WTC11 (cell line): ENCODE measurements around the gene NPDC1. TPM values are rescaled to one million over a fixed set of nuclear protein-coding genes. Genes with fewer than 3 reads are reported as not detected.

Source experiments
- ATAC-seq: fragments of 200-7000 bp; cut with Tn5 transposase; 2 replicates; pipeline ENCODE4 v1.10.0; 2021; ENCODE audit warnings: mild to moderate bottlenecking, moderate library complexity
- CTCF ChIA-PET: fragments of 300-600 bp; sonication (Branson Sonifier 250); formaldehyde crosslinking; loops from one replicate; lab custom pipeline; 2021; ENCODE audit warnings: antibody characterized with exemption; lab: Charles Lee
- POLR2A ChIA-PET: fragments of 350-600 bp; sonication (Branson Sonifier 250); formaldehyde crosslinking; loops from one replicate; lab custom pipeline; 2021; ENCODE audit warnings: antibody characterized with exemption; lab: Charles Lee
- DNase-seq: peaks from one replicate; pipeline ENCODE4 v3.0.0; 2021; ENCODE audit warnings: low spot score
- H3K27ac Mint-ChIP-seq: 2 replicates; pipeline ENCODE4 v1.8.0; 2021; ENCODE audit warnings: mixed read lengths
- H3K27me3 Mint-ChIP-seq: 2 replicates; pipeline ENCODE4 v1.8.0; 2021; ENCODE audit warnings: low read depth, mild to moderate bottlenecking, moderate library complexity, mixed read lengths
- H3K36me3 Mint-ChIP-seq: 2 replicates; pipeline ENCODE4 v1.8.0; 2021; ENCODE audit warnings: mixed read lengths
- H3K4me1 Mint-ChIP-seq: 2 replicates; pipeline ENCODE4 v1.8.0; 2022; ENCODE audit warnings: mixed read lengths
- H3K4me3 Mint-ChIP-seq: 2 replicates; pipeline ENCODE4 v1.8.0; 2021; ENCODE audit warnings: mild to moderate bottlenecking, moderate library complexity, mixed read lengths
- H3K9me3 Mint-ChIP-seq: 2 replicates; pipeline ENCODE4 v1.8.0; 2021; ENCODE audit warnings: mixed read lengths
- CBFB ChIP-seq: sonication (generic); formaldehyde crosslinking; IDR thresholded peaks from 2 replicates; pipeline ENCODE4 v1.8.1; 2022; ENCODE audit warnings: mild to moderate bottlenecking, low read depth, missing genetic modification reagents
- CREM ChIP-seq: sonication (generic); formaldehyde crosslinking; IDR thresholded peaks from 2 replicates; pipeline ENCODE4 v1.8.1; 2022; ENCODE audit warnings: mild to moderate bottlenecking, missing genetic modification reagents, moderate library complexity
- ESRRA ChIP-seq: sonication (generic); formaldehyde crosslinking; IDR thresholded peaks from 2 replicates; pipeline ENCODE4 v1.8.1; 2022; ENCODE audit warnings: mild to moderate bottlenecking, missing genetic modification reagents, borderline replicate concordance
- FOXJ3 ChIP-seq: sonication (generic); formaldehyde crosslinking; IDR thresholded peaks from 2 replicates; pipeline ENCODE4 v1.9.0; 2021; ENCODE audit warnings: missing genetic modification reagents, mild to moderate bottlenecking, borderline replicate concordance
- FOXK1 ChIP-seq: sonication (generic); formaldehyde crosslinking; IDR thresholded peaks from 2 replicates; pipeline ENCODE4 v1.8.0; 2022; ENCODE audit warnings: mild to moderate bottlenecking, moderate library complexity, missing genetic modification reagents
- GTF2I ChIP-seq: fragments of 250-450 bp; sonication (Bioruptor Pico); conservative IDR thresholded peaks from 2 replicates; pipeline ENCODE4 v1.4.0; 2021; ENCODE audit warnings: mild to moderate bottlenecking
- HMGA2 ChIP-seq: fragments of 250-450 bp; sonication (Bioruptor Pico); IDR thresholded peaks from 2 replicates; pipeline ENCODE4 v1.4.0; 2021; ENCODE audit warnings: mild to moderate bottlenecking, moderate library complexity
- NFYB ChIP-seq: sonication (generic); formaldehyde crosslinking; conservative IDR thresholded peaks from 2 replicates; pipeline ENCODE4 v1.8.0; 2022; ENCODE audit warnings: low read depth, missing genetic modification reagents
- NR1H2 ChIP-seq: sonication (generic); formaldehyde crosslinking; IDR thresholded peaks from 2 replicates; pipeline ENCODE4 v1.9.0; 2021; ENCODE audit warnings: mild to moderate bottlenecking, moderate library complexity, missing genetic modification reagents
- NR2C2 ChIP-seq: sonication (generic); formaldehyde crosslinking; IDR thresholded peaks from 2 replicates; pipeline ENCODE4 v1.8.0; 2022; ENCODE audit warnings: mild to moderate bottlenecking, missing genetic modification reagents
- SMAD4 ChIP-seq: sonication (generic); formaldehyde crosslinking; IDR thresholded peaks from 2 replicates; pipeline ENCODE4 v1.8.0; 2022; ENCODE audit warnings: mild to moderate bottlenecking, missing genetic modification reagents
- SOX15 ChIP-seq: fragments of 250-450 bp; sonication (Bioruptor Pico); IDR thresholded peaks from 2 replicates; pipeline ENCODE4 v1.9.0; 2021; ENCODE audit warnings: mild to moderate bottlenecking
- ZNF121 ChIP-seq: sonication (generic); formaldehyde crosslinking; IDR thresholded peaks from 2 replicates; pipeline ENCODE4 v1.8.0; 2023; ENCODE audit warnings: missing genetic modification reagents
- ZNF232 ChIP-seq: sonication (generic); formaldehyde crosslinking; IDR thresholded peaks from 2 replicates; pipeline ENCODE4 v1.8.0; 2022; ENCODE audit warnings: mild to moderate bottlenecking, missing genetic modification reagents
- ZNF263 ChIP-seq: sonication (generic); formaldehyde crosslinking; IDR thresholded peaks from 2 replicates; pipeline ENCODE4 v1.8.1; 2022; ENCODE audit warnings: low read depth, mild to moderate bottlenecking, moderate library complexity, missing genetic modification reagents
- ZNF423 ChIP-seq: fragments of 250-450 bp; sonication (Bioruptor Pico); IDR thresholded peaks from 2 replicates; pipeline ENCODE4 v2.1.2; 2022; ENCODE audit warnings: mild to moderate bottlenecking, moderate library complexity
- total RNA-seq: library from RNA; stranded (reverse); gene quantifications from 3 replicates; pipeline ENCODE4 v1.2.3, GENCODE V29; 2021
- TF ChIP-seq, protein P1 (sequence below): sonication (generic); formaldehyde crosslinking; IDR thresholded peaks from 2 replicates; pipeline ENCODE4 v1.8.1; 2022; ENCODE audit warnings: low read depth, mild to moderate bottlenecking, moderate library complexity, missing genetic modification reagents, borderline replicate concordance
- TF ChIP-seq, protein P2 (sequence below): fragments of 250-450 bp; sonication (Bioruptor Pico); conservative IDR thresholded peaks from 2 replicates; pipeline ENCODE4 v1.9.0; 2021; ENCODE audit warnings: mild to moderate bottlenecking
- TF ChIP-seq, protein P3 (sequence below): sonication (generic); formaldehyde crosslinking; IDR thresholded peaks from 2 replicates; pipeline ENCODE4 v1.8.1; 2023; ENCODE audit warnings: mild to moderate bottlenecking, missing genetic modification reagents, moderate library complexity
- TF ChIP-seq, protein P4 (sequence below): fragments of 250-450 bp; sonication (Bioruptor Pico); IDR thresholded peaks from 2 replicates; pipeline ENCODE4 v1.8.0; 2021; ENCODE audit warnings: mild to moderate bottlenecking
- TF ChIP-seq, protein P5 (sequence below): sonication (generic); formaldehyde crosslinking; IDR thresholded peaks from 2 replicates; pipeline ENCODE4 v1.8.1; 2023; ENCODE audit warnings: mild to moderate bottlenecking, missing genetic modification reagents
- TF ChIP-seq, protein P6 (sequence below): sonication (generic); formaldehyde crosslinking; IDR thresholded peaks from 2 replicates; pipeline ENCODE4 v1.8.1; 2023; ENCODE audit warnings: mild to moderate bottlenecking, missing genetic modification reagents, borderline replicate concordance

Gene NPDC1
- total RNA-seq, 1 experiment from 2014 or later = 64.3 TPM

DNA sequence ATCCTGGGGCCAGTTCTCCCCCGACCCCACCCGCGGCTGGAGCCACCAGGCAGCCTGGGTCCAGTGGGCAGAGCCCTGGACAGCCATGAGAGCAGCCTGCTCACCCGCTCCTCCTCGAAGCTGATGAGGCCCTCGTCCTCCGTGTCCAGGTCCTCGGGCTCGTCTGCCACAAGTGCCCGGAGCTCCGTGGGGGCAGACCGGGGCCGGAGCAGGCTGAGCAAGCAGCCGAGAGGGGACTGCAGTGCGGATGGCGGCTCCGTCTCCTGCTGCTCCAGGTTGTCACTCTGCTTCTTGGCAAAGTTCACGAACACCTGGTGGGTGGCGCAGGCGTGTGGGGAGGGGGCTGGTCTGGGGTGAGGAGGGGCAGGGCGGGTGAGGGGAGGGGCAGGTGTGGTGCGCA is 37.7 kb downstream of the NPDC1 start:
- H3K27ac Mint-ChIP-seq = no peak overlapping the region
- H3K9me3 Mint-ChIP-seq = peaks cover 8% of the 10 kb centered on the region
- no peak for DNase-seq
- ATAC-seq = no peak
- TF ChIP-seq ZNF232 (CRISPR knock-in tag) = no peak
- no peak for TF ChIP-seq CREM (CRISPR knock-in tag)
- TF ChIP-seq CBFB (CRISPR knock-in tag) = no peak
- no peak for TF ChIP-seq ZNF423
- no peak for TF ChIP-seq FOXJ3 (CRISPR knock-in tag)
- TF ChIP-seq NR2C2 (CRISPR knock-in tag) = no peak
- TF ChIP-seq, protein P1, sequence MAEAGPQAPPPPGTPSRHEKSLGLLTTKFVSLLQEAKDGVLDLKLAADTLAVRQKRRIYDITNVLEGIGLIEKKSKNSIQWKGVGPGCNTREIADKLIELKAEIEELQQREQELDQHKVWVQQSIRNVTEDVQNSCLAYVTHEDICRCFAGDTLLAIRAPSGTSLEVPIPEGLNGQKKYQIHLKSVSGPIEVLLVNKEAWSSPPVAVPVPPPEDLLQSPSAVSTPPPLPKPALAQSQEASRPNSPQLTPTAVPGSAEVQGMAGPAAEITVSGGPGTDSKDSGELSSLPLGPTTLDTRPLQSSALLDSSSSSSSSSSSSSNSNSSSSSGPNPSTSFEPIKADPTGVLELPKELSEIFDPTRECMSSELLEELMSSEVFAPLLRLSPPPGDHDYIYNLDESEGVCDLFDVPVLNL (CRISPR knock-in tag) = no peak
- TF ChIP-seq, all 79 proteins: peak for 0
- Mint-ChIP-seq H3K4me3 (no peak overlapping the region), H3K27me3 (peaks cover 6% of the 10 kb centered on the region; the same call in 1 of the 2 replicates), H3K4me1 (no peaks in the 10 kb centered on the region), H3K36me3 (peaks cover 6% of the 10 kb centered on the region; the same call in 1 of the 2 replicates)
- ChIA-PET CTCF (interaction anchor here (1.1 kb wide), 1 partner anchor 18 kb away, joined by 3 read pairs; no protein-coding TSS in a partner anchor), POLR2A (no interaction called here)

DNA sequence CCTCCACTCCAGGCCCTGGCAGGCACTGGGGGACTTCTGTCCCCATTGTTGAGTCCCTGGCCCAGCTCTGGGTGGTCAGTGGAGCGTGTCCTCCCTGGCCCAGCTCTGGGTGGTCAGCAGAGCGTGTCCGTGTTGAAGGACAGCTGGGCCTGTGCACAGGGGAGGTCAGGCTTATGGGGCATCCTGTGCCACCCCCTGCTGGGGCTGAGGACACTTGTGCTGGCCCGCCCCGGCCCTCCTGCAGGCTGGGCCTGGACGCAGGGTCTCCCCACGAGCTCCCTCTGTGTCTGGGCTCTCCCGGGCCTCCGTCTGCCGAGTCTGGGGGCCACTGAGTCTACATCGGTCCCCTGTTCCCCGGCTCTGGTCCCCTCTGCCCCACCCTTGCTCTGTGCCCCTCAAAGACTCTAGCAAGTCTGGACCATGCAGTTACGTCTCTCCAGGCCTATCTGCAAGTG is 38.1 kb downstream of the NPDC1 start:
- ATAC-seq (no peak), DNase-seq (no peak)
- Mint-ChIP-seq H3K27me3 (peaks cover 6% of the 10 kb centered on the region; the same call in 1 of the 2 replicates), H3K9me3 (peaks cover 8% of the 10 kb centered on the region), H3K36me3 (peaks cover 6% of the 10 kb centered on the region; the same call in 1 of the 2 replicates), H3K4me1 (no peaks in the 10 kb centered on the region), H3K4me3 (no peak overlapping the region), H3K27ac (no peak overlapping the region)
- POLR2A ChIA-PET = no interaction called here
- CTCF ChIA-PET = interaction anchor here (1.0 to 1.4 kb wide), 3 partner anchors 19 to 27 kb away, joined by 3 to 9 read pairs (median 3); no protein-coding TSS in a partner anchor
- TF ChIP-seq, protein P2, sequence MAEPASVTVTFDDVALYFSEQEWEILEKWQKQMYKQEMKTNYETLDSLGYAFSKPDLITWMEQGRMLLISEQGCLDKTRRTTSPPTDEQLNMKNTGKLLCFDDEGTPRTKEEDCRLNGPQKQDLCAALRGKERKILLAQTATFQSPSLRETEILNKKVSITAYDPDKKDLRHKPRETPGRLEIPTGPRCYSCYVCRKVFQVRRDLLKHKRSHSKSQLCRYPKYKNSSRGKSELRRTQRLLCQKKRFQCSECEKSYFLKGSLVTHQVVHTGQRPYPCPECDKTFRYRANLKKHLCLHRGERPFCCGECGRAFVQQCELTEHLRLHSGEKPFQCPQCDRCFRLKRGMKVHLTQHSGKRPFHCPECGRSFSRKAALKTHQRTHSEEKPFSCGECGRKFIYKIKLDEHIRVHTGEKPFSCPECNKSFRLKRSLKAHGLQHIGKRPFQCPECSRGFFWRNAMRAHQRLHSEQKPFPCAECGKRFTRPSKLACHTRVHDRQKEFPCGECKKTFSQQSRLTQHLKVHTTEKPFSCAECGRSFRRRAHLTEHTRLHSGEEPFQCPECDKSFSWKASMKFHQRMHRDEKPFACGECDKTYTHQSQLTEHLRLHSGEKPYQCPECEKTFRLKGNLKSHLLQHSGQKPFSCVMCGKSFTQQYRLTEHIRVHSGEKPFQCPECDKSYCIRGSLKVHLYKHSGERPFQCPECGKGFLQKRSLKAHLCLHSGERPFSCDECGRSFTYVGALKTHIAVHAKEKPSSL (CRISPR knock-in tag) = no peak
- TF ChIP-seq, protein P3, sequence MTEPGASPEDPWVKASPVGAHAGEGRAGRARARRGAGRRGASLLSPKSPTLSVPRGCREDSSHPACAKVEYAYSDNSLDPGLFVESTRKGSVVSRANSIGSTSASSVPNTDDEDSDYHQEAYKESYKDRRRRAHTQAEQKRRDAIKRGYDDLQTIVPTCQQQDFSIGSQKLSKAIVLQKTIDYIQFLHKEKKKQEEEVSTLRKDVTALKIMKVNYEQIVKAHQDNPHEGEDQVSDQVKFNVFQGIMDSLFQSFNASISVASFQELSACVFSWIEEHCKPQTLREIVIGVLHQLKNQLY (CRISPR knock-in tag) = no peak
- TF ChIP-seq, protein P4, sequence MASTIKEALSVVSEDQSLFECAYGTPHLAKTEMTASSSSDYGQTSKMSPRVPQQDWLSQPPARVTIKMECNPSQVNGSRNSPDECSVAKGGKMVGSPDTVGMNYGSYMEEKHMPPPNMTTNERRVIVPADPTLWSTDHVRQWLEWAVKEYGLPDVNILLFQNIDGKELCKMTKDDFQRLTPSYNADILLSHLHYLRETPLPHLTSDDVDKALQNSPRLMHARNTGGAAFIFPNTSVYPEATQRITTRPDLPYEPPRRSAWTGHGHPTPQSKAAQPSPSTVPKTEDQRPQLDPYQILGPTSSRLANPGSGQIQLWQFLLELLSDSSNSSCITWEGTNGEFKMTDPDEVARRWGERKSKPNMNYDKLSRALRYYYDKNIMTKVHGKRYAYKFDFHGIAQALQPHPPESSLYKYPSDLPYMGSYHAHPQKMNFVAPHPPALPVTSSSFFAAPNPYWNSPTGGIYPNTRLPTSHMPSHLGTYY (CRISPR knock-in tag) = no peak
- TF ChIP-seq GTF2I (CRISPR knock-in tag) = no peak
- TF ChIP-seq, protein P5, sequence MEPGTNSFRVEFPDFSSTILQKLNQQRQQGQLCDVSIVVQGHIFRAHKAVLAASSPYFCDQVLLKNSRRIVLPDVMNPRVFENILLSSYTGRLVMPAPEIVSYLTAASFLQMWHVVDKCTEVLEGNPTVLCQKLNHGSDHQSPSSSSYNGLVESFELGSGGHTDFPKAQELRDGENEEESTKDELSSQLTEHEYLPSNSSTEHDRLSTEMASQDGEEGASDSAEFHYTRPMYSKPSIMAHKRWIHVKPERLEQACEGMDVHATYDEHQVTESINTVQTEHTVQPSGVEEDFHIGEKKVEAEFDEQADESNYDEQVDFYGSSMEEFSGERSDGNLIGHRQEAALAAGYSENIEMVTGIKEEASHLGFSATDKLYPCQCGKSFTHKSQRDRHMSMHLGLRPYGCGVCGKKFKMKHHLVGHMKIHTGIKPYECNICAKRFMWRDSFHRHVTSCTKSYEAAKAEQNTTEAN (CRISPR knock-in tag) = no peak
- TF ChIP-seq, protein P6, sequence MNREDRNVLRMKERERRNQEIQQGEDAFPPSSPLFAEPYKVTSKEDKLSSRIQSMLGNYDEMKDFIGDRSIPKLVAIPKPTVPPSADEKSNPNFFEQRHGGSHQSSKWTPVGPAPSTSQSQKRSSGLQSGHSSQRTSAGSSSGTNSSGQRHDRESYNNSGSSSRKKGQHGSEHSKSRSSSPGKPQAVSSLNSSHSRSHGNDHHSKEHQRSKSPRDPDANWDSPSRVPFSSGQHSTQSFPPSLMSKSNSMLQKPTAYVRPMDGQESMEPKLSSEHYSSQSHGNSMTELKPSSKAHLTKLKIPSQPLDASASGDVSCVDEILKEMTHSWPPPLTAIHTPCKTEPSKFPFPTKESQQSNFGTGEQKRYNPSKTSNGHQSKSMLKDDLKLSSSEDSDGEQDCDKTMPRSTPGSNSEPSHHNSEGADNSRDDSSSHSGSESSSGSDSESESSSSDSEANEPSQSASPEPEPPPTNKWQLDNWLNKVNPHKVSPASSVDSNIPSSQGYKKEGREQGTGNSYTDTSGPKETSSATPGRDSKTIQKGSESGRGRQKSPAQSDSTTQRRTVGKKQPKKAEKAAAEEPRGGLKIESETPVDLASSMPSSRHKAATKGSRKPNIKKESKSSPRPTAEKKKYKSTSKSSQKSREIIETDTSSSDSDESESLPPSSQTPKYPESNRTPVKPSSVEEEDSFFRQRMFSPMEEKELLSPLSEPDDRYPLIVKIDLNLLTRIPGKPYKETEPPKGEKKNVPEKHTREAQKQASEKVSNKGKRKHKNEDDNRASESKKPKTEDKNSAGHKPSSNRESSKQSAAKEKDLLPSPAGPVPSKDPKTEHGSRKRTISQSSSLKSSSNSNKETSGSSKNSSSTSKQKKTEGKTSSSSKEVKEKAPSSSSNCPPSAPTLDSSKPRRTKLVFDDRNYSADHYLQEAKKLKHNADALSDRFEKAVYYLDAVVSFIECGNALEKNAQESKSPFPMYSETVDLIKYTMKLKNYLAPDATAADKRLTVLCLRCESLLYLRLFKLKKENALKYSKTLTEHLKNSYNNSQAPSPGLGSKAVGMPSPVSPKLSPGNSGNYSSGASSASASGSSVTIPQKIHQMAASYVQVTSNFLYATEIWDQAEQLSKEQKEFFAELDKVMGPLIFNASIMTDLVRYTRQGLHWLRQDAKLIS = no peak
- no peak for TF ChIP-seq NR1H2 (CRISPR knock-in tag)
- no peak for TF ChIP-seq ZNF121 (CRISPR knock-in tag)
- no peak for TF ChIP-seq ESRRA
- no peak for TF ChIP-seq SOX15 (CRISPR knock-in tag)
- no peak for TF ChIP-seq FOXK1 (CRISPR knock-in tag)
- TF ChIP-seq, protein P1 (CRISPR knock-in tag) = no peak
- no peak for TF ChIP-seq HMGA2 (CRISPR knock-in tag)
- TF ChIP-seq ZNF423 = no peak
- TF ChIP-seq ZNF263 (CRISPR knock-in tag) = no peak
- TF ChIP-seq NFYB (CRISPR knock-in tag) = no peak
- TF ChIP-seq SMAD4 = no peak
